ENCODE measurements around the gene PUS1. TPM values are rescaled to one million over a fixed set of nuclear protein-coding genes. Genes with fewer than 3 reads are reported as not detected.

The PUS1 gene
- total and polyA plus RNA-seq, 10 of the 15 experiments (the other 5 are each of a cell fraction or from before 2014, with no cell fraction given) = 1.3 to 74.2 (median 25.4) TPM

DNA sequence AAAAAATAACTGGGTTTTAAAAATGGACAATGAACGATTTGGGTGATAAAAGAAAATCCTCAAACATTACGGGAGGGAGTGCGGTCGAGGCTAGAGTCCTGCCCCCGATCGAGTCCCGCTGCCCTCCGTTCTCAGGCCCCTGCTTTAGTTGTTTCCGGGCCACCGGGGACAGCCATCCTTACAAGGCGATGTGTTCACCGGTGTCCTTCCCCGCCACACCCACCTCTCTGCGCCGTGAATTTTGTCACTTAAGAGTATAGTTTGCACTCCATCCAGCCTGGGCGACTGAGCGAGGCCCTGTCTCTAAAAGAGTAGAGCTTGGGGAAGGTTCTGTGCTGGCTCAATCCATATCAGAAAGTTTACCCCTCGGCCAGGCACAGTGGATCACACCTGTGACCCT is 31.8 kb upstream of the PUS1 start:
- ChIA-PET SMC1A (ENCODE audit: uncharacterized antibody, unreplicated experiment) (no interaction called here), RAD21 (ENCODE audit: unreplicated experiment) (no interaction called here), CTCF (no interaction called here), POLR2A (no interaction called here)
- Histone ChIP-seq H3K27me3 (replicated peaks in 1 of 2; ENCODE audit: control insufficient read depth in 2 of 2, insufficient read depth in 2 of 2, low read length in 1 of 2) (no peaks in the 10 kb centered on the region), H3K4me3 (no peak overlapping the region), H3K36me3 (ENCODE audit: control insufficient read depth in 2 of 2, insufficient read depth in 2 of 2, low read length in 1 of 2) (no peaks in the 10 kb centered on the region), H3K4me2 (ENCODE audit: control insufficient read depth, insufficient read depth) (no peak overlapping the region), H3K27ac (ENCODE audit: control insufficient read depth, insufficient read depth) (no peak overlapping the region), H3K9me3 (replicated peaks; ENCODE audit: control insufficient read depth, insufficient read depth, low read length) (no peaks in the 10 kb centered on the region), H3K79me2 (ENCODE audit: control insufficient read depth, insufficient read depth, low read length) (no peaks in the 10 kb centered on the region), H4K20me1 (ENCODE audit: control insufficient read depth, insufficient read depth) (no peaks in the 10 kb centered on the region), H3K4me1 (ENCODE audit: control insufficient read depth, insufficient read depth, low read length) (peaks cover 12% of the 10 kb centered on the region), H3K9ac (ENCODE audit: control insufficient read depth, insufficient read depth, low read length) (no peak overlapping the region), H2AFZ (ENCODE audit: control insufficient read depth, low read depth, low read length) (no peak overlapping the region)
- TF ChIP-seq SREBF1 (IDR thresholded peaks at IDR 0.05; ENCODE audit: low read length) (no peak), FOXM1 (IDR thresholded peaks at IDR 0.05; ENCODE audit: low read depth, low read length) (no peak)
- 95% methylated on average over 18 of the region's 18 CpGs for WGBS (ENCODE audit: insufficient coverage, insufficient replicate concordance, low lambda C conversion rate, missing lambda C conversion rate)
- FAIRE-seq (no peak), DNase-seq (ENCODE audit: low read depth, low spot score) (no peak), ATAC-seq (no peak)
- intact Hi-C loops (cut with micrococcal nuclease; ENCODE audit: unreplicated experiment) (no loop called here), in situ Hi-C loops (cut with MboI) (no loop called here)
- no TSS peak for BruUV-seq (replicated peaks)

GRCh38 chr12:131897875-131898274 is 31.2 kb upstream of the PUS1 start:
- in situ Hi-C loops (cut with MboI) = no loop called here
- no TSS peak for BruUV-seq (replicated peaks)
- SMC1A ChIA-PET (ENCODE audit: uncharacterized antibody, unreplicated experiment) = interaction anchor here (0.7 kb wide), 1 partner anchor 31 kb away, joined by 3 read pairs; no protein-coding TSS in a partner anchor
- RAD21 ChIA-PET (ENCODE audit: unreplicated experiment) = no interaction called here
- Histone ChIP-seq H3K27ac (ENCODE audit: control insufficient read depth, insufficient read depth) (no peak overlapping the region), H3K4me2 (ENCODE audit: control insufficient read depth, insufficient read depth) (no peak overlapping the region), H3K9me3 (replicated peaks; ENCODE audit: control insufficient read depth, insufficient read depth, low read length) (no peaks in the 10 kb centered on the region), H2AFZ (ENCODE audit: control insufficient read depth, low read depth, low read length) (no peak overlapping the region), H3K4me1 (ENCODE audit: control insufficient read depth, insufficient read depth, low read length) (peaks cover 12% of the 10 kb centered on the region), H3K9ac (ENCODE audit: control insufficient read depth, insufficient read depth, low read length) (no peak overlapping the region), H3K27me3 (replicated peaks in 1 of 2; ENCODE audit: control insufficient read depth in 2 of 2, insufficient read depth in 2 of 2, low read length in 1 of 2) (no peaks in the 10 kb centered on the region), H3K4me3 (no peak overlapping the region), H3K36me3 (ENCODE audit: control insufficient read depth in 2 of 2, insufficient read depth in 2 of 2, low read length in 1 of 2) (no peaks in the 10 kb centered on the region), H3K79me2 (ENCODE audit: control insufficient read depth, insufficient read depth, low read length) (no peaks in the 10 kb centered on the region), H4K20me1 (ENCODE audit: control insufficient read depth, insufficient read depth) (no peaks in the 10 kb centered on the region)
- CTCF ChIA-PET = no interaction called here
- POLR2A ChIA-PET = no interaction called here
- intact Hi-C loops (cut with micrococcal nuclease; ENCODE audit: unreplicated experiment) = no loop called here
- FAIRE-seq (no peak), DNase-seq (ENCODE audit: low read depth, low spot score) (no peak), ATAC-seq (no peak)
- WGBS (ENCODE audit: insufficient coverage, insufficient replicate concordance, low lambda C conversion rate, missing lambda C conversion rate) = 76% methylated on average over 9 of the region's 9 CpGs
- TF ChIP-seq BHLHE40 (IDR thresholded peaks at IDR 0.05; ENCODE audit: borderline replicate concordance in 1 of 2, low read depth in 2 of 2, low read length in 1 of 2) = no peak
- TF ChIP-seq ZBTB11 (CRISPR knock-in tag; IDR thresholded peaks at IDR 0.05) = no peak
- TF ChIP-seq POLR2AphosphoS5 (IDR thresholded peaks at IDR 0.05; ENCODE audit: low read length) = no peak
- TF ChIP-seq SP1 (IDR thresholded peaks at IDR 0.05; ENCODE audit: low read depth, low read length) = no peak
- TF ChIP-seq, protein P1, sequence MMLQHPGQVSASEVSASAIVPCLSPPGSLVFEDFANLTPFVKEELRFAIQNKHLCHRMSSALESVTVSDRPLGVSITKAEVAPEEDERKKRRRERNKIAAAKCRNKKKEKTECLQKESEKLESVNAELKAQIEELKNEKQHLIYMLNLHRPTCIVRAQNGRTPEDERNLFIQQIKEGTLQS (IDR thresholded peaks at IDR 0.05; ENCODE audit: borderline replicate concordance, extremely low read depth, low read depth, low read length) = no peak
- no peak for TF ChIP-seq ZNF24 (IDR thresholded peaks at IDR 0.05)
- TF ChIP-seq RB1 (IDR thresholded peaks at IDR 0.05; ENCODE audit: borderline replicate concordance) = no peak
- TF ChIP-seq EGR1 (IDR thresholded peaks at IDR 0.05; ENCODE audit: borderline replicate concordance in 1 of 2, low read depth in 2 of 2, low read length in 2 of 2) = no peak
- TF ChIP-seq HCFC1 (IDR thresholded peaks at IDR 0.05; ENCODE audit: low read length) = no peak
- no peak for TF ChIP-seq BRCA1 (IDR thresholded peaks at IDR 0.05; ENCODE audit: low read depth, low read length)
- no peak for TF ChIP-seq CREM (IDR thresholded peaks at IDR 0.05; ENCODE audit: low read depth)
- TF ChIP-seq NR2F1 (conservative IDR thresholded peaks at IDR 0.05) = no peak
- no peak for TF ChIP-seq IRF3 (IDR thresholded peaks at IDR 0.05)

Measured in GM12878 (cell line).